ENCODE results near the gene TM2D1.
A peak's percentile ranks its signal among the peaks of the same experiment; 100 is the strongest.

TM2D1 gene

GRCh38 chr1:61641578-61642336 is 83.2 kb downstream of the TM2D1 start:
- DNase-seq: peak; percentile 5 to 42 (median 22)

- no peak for DNase-seq
Observed at GRCh38 chr1:61640531-61641530, 84.1 kb downstream of the TM2D1 start.

GRCh38 chr1:61639608-61640336 is 85.2 kb downstream of the TM2D1 start:
- DNase-seq: no peak

- DNase-seq: no peak
Observed at GRCh38 chr1:61638911-61639605, 85.9 kb downstream of the TM2D1 start.

- no peak for DNase-seq
Observed at GRCh38 chr1:61638296-61638695, 86.6 kb downstream of the TM2D1 start.

GRCh38 chr1:61637470-61637869 is 87.5 kb downstream of the TM2D1 start:
- no peak for DNase-seq

GRCh38 chr1:61636814-61637213 is 88.1 kb downstream of the TM2D1 start:
- no peak for DNase-seq

GRCh38 chr1:61636376-61636775 is 88.6 kb downstream of the TM2D1 start:
- no peak for DNase-seq

- no peak for DNase-seq
Observed at GRCh38 chr1:61635557-61635956, 89.4 kb downstream of the TM2D1 start.

GRCh38 chr1:61631436-61631835 is 93.5 kb downstream of the TM2D1 start:
- no peak for DNase-seq
